ENCODE results near the gene DGKD. TPM values are rescaled to one million over a fixed set of nuclear protein-coding genes. Genes with fewer than 3 reads are reported as not detected.

DGKD gene
- total and polyA plus RNA-seq, 9 of the 15 experiments (the other 6 are each of a cell fraction or from before 2014, with no cell fraction given): 0.52 to 29.5 (median 10.6) TPM

- TF ChIP-seq SIN3A (IDR thresholded peaks at IDR 0.05; ENCODE audit: borderline replicate concordance in 2 of 2, control insufficient read depth in 1 of 2, low read depth in 2 of 2, low read length in 2 of 2) (peak in 1 of 2 experiments; percentile 28; a peak in 1 of 4 replicates), ZBTB5 (IDR thresholded peaks at IDR 0.05) (no peak), NFXL1 (CRISPR knock-in tag; IDR thresholded peaks at IDR 0.05) (no peak), MNT (conservative IDR thresholded peaks at IDR 0.05) (peak; percentile 53 to 69; a peak in 3 of 4 replicates), PPARD (CRISPR knock-in tag; IDR thresholded peaks at IDR 0.05) (no peak), ZNF175 (CRISPR knock-in tag; IDR thresholded peaks at IDR 0.05; ENCODE audit: low read depth) (no peak), SP1 (CRISPR knock-in tag; IDR thresholded peaks at IDR 0.05) (no peak), NCOA2 (IDR thresholded peaks at IDR 0.05; ENCODE audit: partially characterized antibody in 2 of 2) (no peak), HDAC2 (IDR thresholded peaks at IDR 0.05) (no peak), RHOXF2B (CRISPR knock-in tag; conservative IDR thresholded peaks at IDR 0.05) (no peak), TGIF2 (CRISPR knock-in tag; IDR thresholded peaks at IDR 0.05) (no peak), KDM1A (IDR thresholded peaks at IDR 0.05) (no peak), MYC (IDR thresholded peaks at IDR 0.05; ENCODE audit: low read depth, low read length) (0 out of 2 replicates have a peak, but pooled peaks have one; percentile 14), MYC (CRISPR knock-in tag; IDR thresholded peaks at IDR 0.05; ENCODE audit: borderline replicate concordance, low read depth) (no peak), BACH1 (tag; IDR thresholded peaks at IDR 0.05) (no peak), MIER1 (IDR thresholded peaks at IDR 0.05; ENCODE audit: low read depth) (no peak), PATZ1 (CRISPR knock-in tag; IDR thresholded peaks at IDR 0.05; ENCODE audit: borderline replicate concordance) (no peak), MYNN (IDR thresholded peaks at IDR 0.05) (no peak), MYNN (CRISPR knock-in tag; IDR thresholded peaks at IDR 0.05) (no peak), ZNF717 (CRISPR knock-in tag; IDR thresholded peaks at IDR 0.05) (no peak), JUND (IDR thresholded peaks at IDR 0.05; ENCODE audit: borderline replicate concordance, low read depth, low read length) (no peak), JUND (tag; IDR thresholded peaks at IDR 0.05; ENCODE audit: borderline replicate concordance, low read depth, low read length) (no peak), TSC22D4 (tag; IDR thresholded peaks at IDR 0.05) (no peak)
Measured at GRCh38 chr2:233422050-233422639, 67.9 kb downstream of the DGKD start (continued).
